Transverse colon (tissue), 3 donors: ENCODE measurements around the gene VBP1.

Source experiments
- EP300 ChIP-seq: sonication (generic); formaldehyde crosslinking; IDR thresholded peaks from one replicate; pipeline ENCODE4 v1.6.1; 2017; ENCODE audit warnings: antibody characterized with exemption, low read depth
- POLR2A ChIP-seq: fragments of 450-650 bp; IDR thresholded peaks from one replicate; pipeline ENCODE4 v1.6.1; 2016; ENCODE audit warnings: antibody characterized with exemption, mild to moderate bottlenecking, moderate library complexity
- TF ChIP-seq, protein P1 (sequence below), 5 experiments: fragments of 200-600 bp in 3 of 5; fragments of 450-650 bp in 2 of 5; sonication (generic) in 3 of 5; IDR thresholded peaks; 1 replicate in 2 of 5; 2 replicates in 3 of 5; pipeline ENCODE4 v1.5.1; 2016 to 2017; ENCODE audit warnings: antibody characterized with exemption in 5 of 5, inconsistent platforms in 3 of 5, mild to moderate bottlenecking in 2 of 5, moderate library complexity in 1 of 5

DNA sequence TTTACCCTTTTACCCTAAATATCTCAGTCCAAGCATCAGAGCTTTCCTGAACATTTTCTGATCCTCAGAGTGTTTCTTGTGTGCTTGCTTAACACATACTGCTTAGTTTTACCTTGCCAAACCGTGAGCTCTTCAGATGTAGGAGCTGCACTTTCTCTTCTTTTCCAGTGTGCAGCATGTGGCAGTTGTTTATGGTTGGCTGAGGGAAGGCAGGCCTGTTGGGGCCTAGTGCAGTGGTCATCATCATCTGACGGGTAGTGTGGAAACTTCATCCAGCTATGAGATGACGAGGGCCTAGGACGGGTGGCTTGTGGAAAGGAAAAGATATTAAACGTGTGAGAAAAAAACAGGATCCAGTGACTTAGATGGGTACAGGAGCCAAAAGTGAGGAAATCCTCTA, 21.5 kb downstream of the VBP1 start:
- no peak for TF ChIP-seq POLR2A
- TF ChIP-seq, protein P1, sequence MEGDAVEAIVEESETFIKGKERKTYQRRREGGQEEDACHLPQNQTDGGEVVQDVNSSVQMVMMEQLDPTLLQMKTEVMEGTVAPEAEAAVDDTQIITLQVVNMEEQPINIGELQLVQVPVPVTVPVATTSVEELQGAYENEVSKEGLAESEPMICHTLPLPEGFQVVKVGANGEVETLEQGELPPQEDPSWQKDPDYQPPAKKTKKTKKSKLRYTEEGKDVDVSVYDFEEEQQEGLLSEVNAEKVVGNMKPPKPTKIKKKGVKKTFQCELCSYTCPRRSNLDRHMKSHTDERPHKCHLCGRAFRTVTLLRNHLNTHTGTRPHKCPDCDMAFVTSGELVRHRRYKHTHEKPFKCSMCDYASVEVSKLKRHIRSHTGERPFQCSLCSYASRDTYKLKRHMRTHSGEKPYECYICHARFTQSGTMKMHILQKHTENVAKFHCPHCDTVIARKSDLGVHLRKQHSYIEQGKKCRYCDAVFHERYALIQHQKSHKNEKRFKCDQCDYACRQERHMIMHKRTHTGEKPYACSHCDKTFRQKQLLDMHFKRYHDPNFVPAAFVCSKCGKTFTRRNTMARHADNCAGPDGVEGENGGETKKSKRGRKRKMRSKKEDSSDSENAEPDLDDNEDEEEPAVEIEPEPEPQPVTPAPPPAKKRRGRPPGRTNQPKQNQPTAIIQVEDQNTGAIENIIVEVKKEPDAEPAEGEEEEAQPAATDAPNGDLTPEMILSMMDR (IDR thresholded peaks at IDR 0.05), result no peak
- no peak for TF ChIP-seq EP300
